Liver (tissue), 9 donors: ENCODE data around the gene PRXL2A. TPM values are rescaled to one million over a fixed set of nuclear protein-coding genes. Genes with fewer than 3 reads are reported as not detected.

ENCODE experiments used
- DNase-seq: peaks from one replicate; pipeline ENCODE4 v3.0.0-alpha.2; 2017; ENCODE audit warnings: low spot score
- H3K27ac ChIP-seq, 2 donors: one replicate each; pipeline ENCODE4 v1.7.0; 2013; ENCODE audit warnings: inconsistent platforms in 2 of 2, low read length in 2 of 2, control low read depth in 1 of 2, low read depth in 1 of 2, mild to moderate bottlenecking in 1 of 2
- H3K27me3 ChIP-seq, 4 donors: one replicate each; pipeline versions ENCODE4 v1.6.1 to v1.7.0; 2013; ENCODE audit warnings: low read length in 3 of 4, inconsistent platforms in 1 of 4, mild to moderate bottlenecking in 1 of 4, moderate library complexity in 1 of 4; ENCODE audit not compliant: control insufficient read depth in 4 of 4, insufficient read depth in 4 of 4
- H3K36me3 ChIP-seq, 4 donors: one replicate each; pipeline versions ENCODE4 v1.6.1 to v1.7.0; 2013; ENCODE audit warnings: low read length in 3 of 4, mild to moderate bottlenecking in 3 of 4, low read depth in 1 of 4, moderate library complexity in 1 of 4; ENCODE audit not compliant: control insufficient read depth in 4 of 4, insufficient read depth in 3 of 4
- H3K4me1 ChIP-seq, 4 donors: one replicate each; pipeline versions ENCODE4 v1.6.1 to v1.7.0; 2013; ENCODE audit warnings: low read length in 3 of 4, mild to moderate bottlenecking in 3 of 4, moderate library complexity in 1 of 4; ENCODE audit not compliant: control insufficient read depth in 4 of 4, insufficient read depth in 4 of 4
- H3K4me3 ChIP-seq, 3 donors: one replicate each; pipeline versions ENCODE4 v1.6.1 to v1.7.0; 2013; ENCODE audit warnings: low read length in 3 of 3, control low read depth in 1 of 3, low read depth in 1 of 3, mild to moderate bottlenecking in 1 of 3
- H3K9ac ChIP-seq, 2 donors: one replicate each; pipeline ENCODE4 v1.7.0; 2013; ENCODE audit warnings: low read length in 2 of 2, mild to moderate bottlenecking in 2 of 2, moderate library complexity in 2 of 2, control low read depth in 1 of 2, low read depth in 1 of 2
- H3K9me3 ChIP-seq, 4 donors: one replicate each; pipeline versions ENCODE4 v1.6.1 to v1.7.0; 2013; ENCODE audit warnings: low read length in 3 of 4; ENCODE audit not compliant: control insufficient read depth in 4 of 4
- ATF3 ChIP-seq: IDR thresholded peaks from 2 replicates; pipeline ENCODE4 v1.6.1; 2016; ENCODE audit warnings: antibody characterized with exemption
- CTCF ChIP-seq: fragments of 150-350 bp; IDR thresholded peaks from 2 replicates; pipeline ENCODE4 v1.5.1; 2017; ENCODE audit warnings: improper control_type of control experiment, low read depth, low read length; ENCODE audit not compliant: missing input control
- FOXA2 ChIP-seq: IDR thresholded peaks from 2 replicates; pipeline ENCODE4 v1.6.1; 2016; ENCODE audit warnings: antibody characterized with exemption
- HNF4G ChIP-seq: IDR thresholded peaks from 2 replicates; pipeline ENCODE4 v1.6.1; 2016; ENCODE audit warnings: antibody characterized with exemption
- NR2F2 ChIP-seq: IDR thresholded peaks from 2 replicates; pipeline ENCODE4 v1.6.1; 2016; ENCODE audit warnings: antibody characterized with exemption
- RAD21 ChIP-seq, 2 donors: IDR thresholded peaks; 2 replicates each; pipeline ENCODE4 v1.6.1; 2016; ENCODE audit warnings: antibody characterized with exemption in 2 of 2, mild to moderate bottlenecking in 2 of 2
- REST ChIP-seq: IDR thresholded peaks from 2 replicates; pipeline ENCODE4 v1.6.1; 2016; ENCODE audit warnings: antibody characterized with exemption, mild to moderate bottlenecking
- RXRA ChIP-seq, 2 donors: IDR thresholded peaks; 2 replicates each; pipeline ENCODE4 v1.6.1; 2017 to 2018; ENCODE audit warnings: antibody characterized with exemption in 2 of 2, mild to moderate bottlenecking in 1 of 2
- YY1 ChIP-seq: IDR thresholded peaks from 2 replicates; pipeline ENCODE4 v1.6.1; 2016; ENCODE audit warnings: antibody characterized with exemption, mild to moderate bottlenecking
- ZBTB33 ChIP-seq: IDR thresholded peaks from 2 replicates; pipeline ENCODE4 v1.6.1; 2016; ENCODE audit warnings: antibody characterized with exemption
- WGBS: extraction: QIAGEN DNeasy Blood & Tissue Kit; methylation state at CpG from one replicate; pipeline ENCODE4 v1.1.7; 2013; 5-methylcytosine and 5-hydroxymethylcytosine counted together
- polyA plus RNA-seq, 2 donors: library from polyadenylated mRNA; stranded (reverse) in 1 of 2; unstranded in 1 of 2; fragments of 200-250 nt in 1 of 2; fragments of >200 nt in 1 of 2; fragmentation: Nextera tagmentation in 1 of 2; extraction: Ambion mirVana in 1 of 2; gene quantifications; one replicate each; pipeline versions ENCODE4 v1.2.1 to v1.2.3, GENCODE V29; 2013 to 2015
- total RNA-seq, 2 donors: library from RNA; depleted of rRNA; stranded (reverse); fragments of >200 nt; gene quantifications; one replicate each; pipeline ENCODE4 v1.2.3, GENCODE V29; 2014
- donor health status: healthy.
- donor health status: healthy.
- donor health status: healthy.
- donor health status: healthy.
- donor health status: healthy.

PRXL2A gene
- total and polyA plus RNA-seq, 4 donors: 48.5 to 87.4 (median 54.1) TPM

GRCh38 chr10:80444124-80444523 lies 35.8 kb downstream of the PRXL2A start:
- H3K9ac ChIP-seq: no peak overlapping the region
- H3K27ac ChIP-seq: peak overlapping the region in 1 of 2 donors; percentile 13
- no peak for DNase-seq
- WGBS: 85% methylated on average over 2 of the region's 2 CpGs
- no peaks in the 10 kb centered on the region for H3K27me3 ChIP-seq
- no peak overlapping the region for H3K4me3 ChIP-seq
- TF ChIP-seq NR2F2 (no peak), ATF3 (no peak)
- H3K4me1 ChIP-seq: peaks cover 0 to 7% (median 4%) of the 10 kb centered on the region in 4 donors
- no peaks in the 10 kb centered on the region for H3K36me3 ChIP-seq
- H3K9me3 ChIP-seq: no peaks in the 10 kb centered on the region

GRCh38 chr10:80444646-80445319 lies 36.4 kb downstream of the PRXL2A start:
- H3K9ac ChIP-seq: no peak overlapping the region
- no peak overlapping the region for H3K27ac ChIP-seq
- no peaks in the 10 kb centered on the region for H3K36me3 ChIP-seq
- peaks cover 0 to 7% (median 4%) of the 10 kb centered on the region in 4 donors for H3K4me1 ChIP-seq
- no peaks in the 10 kb centered on the region for H3K27me3 ChIP-seq
- DNase-seq: peak; percentile 78
- H3K4me3 ChIP-seq: no peak overlapping the region
- H3K9me3 ChIP-seq: no peaks in the 10 kb centered on the region
- WGBS: 24% methylated on average over 11 of the region's 11 CpGs
- TF ChIP-seq HNF4G (no peak), YY1 (no peak), REST (no peak), RAD21 (IDR thresholded peaks at IDR 0.05) (peak; percentile 99 to 100), FOXA2 (no peak), RXRA (IDR thresholded peaks at IDR 0.05) (peak; percentile 11 to 48), ZBTB33 (no peak), CTCF (peak; percentile 97)
